Gastrocnemius medialis (tissue), 4 donors: ENCODE results near the gene NFATC2IP.

ENCODE experiments used
- CTCF ChIP-seq, 5 experiments: fragments of 450-650 bp in 3 of 5; fragments of 200-600 bp in 2 of 5; sonication (generic) in 2 of 5; IDR thresholded peaks in 4 of 5; conservative IDR thresholded peaks in 1 of 5; 1 replicate in 4 of 5; 2 replicates in 1 of 5; pipeline ENCODE4 v1.5.1; 2016 to 2019; ENCODE audit warnings: antibody characterized with exemption in 5 of 5, mild to moderate bottlenecking in 3 of 5, moderate library complexity in 3 of 5
- POLR2A ChIP-seq, 2 donors: fragments of 450-650 bp; IDR thresholded peaks; one replicate each; pipeline ENCODE4 v1.6.1; 2017; ENCODE audit warnings: antibody characterized with exemption in 2 of 2, mild to moderate bottlenecking in 2 of 2, moderate library complexity in 2 of 2

- no peak for TF ChIP-seq CTCF (IDR thresholded peaks at IDR 0.05 in 4 of 5, conservative IDR thresholded peaks at IDR 0.05 in 1 of 5)
- TF ChIP-seq POLR2A (IDR thresholded peaks at IDR 0.05), result no peak
These were observed 33.9 kb downstream of the NFATC2IP start, which contains the start of gene LAT for GRCh38 chr16:28984619-28985135.
